HL-60 (cell line): ENCODE results near the gene EIF4A2.
"Not testable (repeated sequence)": the region's sequence is repeated elsewhere in the genome, so short reads cannot be mapped to it uniquely, and the experiment has no call there.

ENCODE experiments used
- DNase-seq, 2 experiments: peaks; one replicate each; pipeline ENCODE4 v3.0.0-alpha.2; 2010 to 2020; ENCODE audit warnings: low read depth in 1 of 2, low spot score in 1 of 2
- H3K27ac ChIP-seq: fragments of 250-450 bp; sonication (Bioruptor Pico); replicated peaks from 2 replicates; pipeline ENCODE4 v1.5.1; 2020; ENCODE audit warnings: mild to moderate bottlenecking, moderate library complexity
- H3K27me3 ChIP-seq: fragments of 250-450 bp; sonication (Bioruptor Pico); 2 replicates; pipeline ENCODE4 v1.5.1; 2021; ENCODE audit warnings: mild to moderate bottlenecking, moderate library complexity; ENCODE audit not compliant: insufficient read depth, poor library complexity, severe bottlenecking
- H3K4me3 ChIP-seq: replicated peaks from 2 replicates; pipeline ENCODE4 v1.5.1; 2011; ENCODE audit warnings: mild to moderate bottlenecking, control low read depth, low read length; ENCODE audit not compliant: insufficient read depth
- CTCF ChIP-seq: IDR thresholded peaks from one replicate; pipeline ENCODE4 v1.5.1; 2011; ENCODE audit warnings: low read length, control low read depth, inconsistent platforms; ENCODE audit not compliant: insufficient read depth
- GABPA ChIP-seq: IDR thresholded peaks from 2 replicates; pipeline ENCODE4 v1.6.1; 2012; ENCODE audit warnings: low read depth
- POLR2AphosphoS5 ChIP-seq: IDR thresholded peaks from 2 replicates; pipeline ENCODE4 v1.6.1; 2012; ENCODE audit warnings: low read depth
- REST ChIP-seq: IDR thresholded peaks from 2 replicates; pipeline ENCODE4 v1.6.1; 2012; ENCODE audit warnings: low read depth; ENCODE audit not compliant: insufficient replicate concordance
- SPI1 ChIP-seq: IDR thresholded peaks from 2 replicates; pipeline ENCODE4 v1.6.1; 2012; ENCODE audit warnings: low read depth, mild to moderate bottlenecking, borderline replicate concordance

Gene EIF4A2

GRCh38 chr3:186800285-186800684 lies 16.9 kb downstream of the EIF4A2 start:
- H3K4me3 ChIP-seq = no peak overlapping the region
- H3K27ac ChIP-seq = no peak overlapping the region
- no peaks in the 10 kb centered on the region for H3K27me3 ChIP-seq
- DNase-seq = no peak
- no peak for TF ChIP-seq SPI1
- no peak for TF ChIP-seq GABPA
- TF ChIP-seq REST = no peak
- TF ChIP-seq CTCF = no peak
- TF ChIP-seq POLR2AphosphoS5 = no peak

GRCh38 chr3:186802701-186803100 lies 19.3 kb downstream of the EIF4A2 start:
- TF ChIP-seq POLR2AphosphoS5 (no peak), SPI1 (peak; percentile 55; the same call in 1 of the 2 replicates), REST (no peak)
- DNase-seq = no peak
- Histone ChIP-seq H3K4me3 (no peak overlapping the region), H3K27ac (no peak overlapping the region), H3K27me3 (no peaks in the 10 kb centered on the region)

GRCh38 chr3:186803447-186803846 lies 20.1 kb downstream of the EIF4A2 start:
- DNase-seq, H3K4me3 ChIP-seq, H3K27me3 ChIP-seq, H3K27ac ChIP-seq: not testable (repeated sequence)

- DNase-seq = peak in 1 of 2 experiments; percentile 89
Measured at GRCh38 chr3:186806089-186807055, 23.0 kb downstream of the EIF4A2 start, which contains the start of gene RFC4. Gene RFC4, minus strand, starts transcription at chr3:186806482. Its CDS starts 1,769 bp downstream, at chr3:186804713.

More at GRCh38 chr3:186806089-186807055, 23.0 kb downstream of the EIF4A2 start, which contains the start of gene RFC4:
- Histone ChIP-seq H3K4me3 (peak within 1 kb of the TSS; percentile 66), H3K27me3 (no peaks in the 10 kb centered on the region), H3K27ac (peak within 1 kb of the TSS; percentile 89)
- TF ChIP-seq REST (peak; percentile 39), POLR2AphosphoS5 (peak; percentile 83), SPI1 (no peak), GABPA (peak; percentile 77), CTCF (no peak)
